OCI-LY7 (cell line): ENCODE data around the gene CPLX3.

Experiments used
- EZH2phosphoT487 ChIP-seq: fragments of 200-600 bp; sonication (generic); IDR thresholded peaks from 2 replicates; pipeline ENCODE4 v1.6.1; 2018; ENCODE audit warnings: low read depth, borderline replicate concordance, mild to moderate bottlenecking, mixed run types, antibody characterized with exemption, low read length, moderate library complexity, mixed read lengths
- TF ChIP-seq, protein P1 (sequence below): fragments of 200-600 bp; sonication (generic); conservative IDR thresholded peaks from 2 replicates; pipeline ENCODE4 v1.5.1; 2014; ENCODE audit warnings: mild to moderate bottlenecking, antibody characterized with exemption, low read length, moderate library complexity, mixed read lengths

DNA sequence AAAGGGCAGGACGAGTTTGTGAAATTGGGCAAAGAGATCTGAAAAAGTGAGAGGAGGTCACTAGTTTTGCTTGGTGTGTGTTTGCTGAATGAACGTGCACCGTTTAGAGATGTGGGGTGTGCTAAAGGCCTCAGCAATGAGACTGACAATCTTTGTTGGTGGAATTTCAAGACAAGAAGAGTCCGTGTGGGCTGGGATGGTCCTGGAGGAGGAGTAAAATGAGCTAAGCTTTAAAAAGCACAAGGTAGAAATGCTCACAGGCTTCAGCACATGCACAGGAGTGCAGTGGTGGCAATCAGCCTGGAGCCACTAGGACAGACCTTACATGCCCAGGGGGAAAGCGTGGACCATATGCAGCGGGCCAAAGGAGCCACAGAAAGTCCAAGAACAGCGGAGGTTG, 1.5 kb upstream of the CPLX3 start:
- TF ChIP-seq, protein P1, sequence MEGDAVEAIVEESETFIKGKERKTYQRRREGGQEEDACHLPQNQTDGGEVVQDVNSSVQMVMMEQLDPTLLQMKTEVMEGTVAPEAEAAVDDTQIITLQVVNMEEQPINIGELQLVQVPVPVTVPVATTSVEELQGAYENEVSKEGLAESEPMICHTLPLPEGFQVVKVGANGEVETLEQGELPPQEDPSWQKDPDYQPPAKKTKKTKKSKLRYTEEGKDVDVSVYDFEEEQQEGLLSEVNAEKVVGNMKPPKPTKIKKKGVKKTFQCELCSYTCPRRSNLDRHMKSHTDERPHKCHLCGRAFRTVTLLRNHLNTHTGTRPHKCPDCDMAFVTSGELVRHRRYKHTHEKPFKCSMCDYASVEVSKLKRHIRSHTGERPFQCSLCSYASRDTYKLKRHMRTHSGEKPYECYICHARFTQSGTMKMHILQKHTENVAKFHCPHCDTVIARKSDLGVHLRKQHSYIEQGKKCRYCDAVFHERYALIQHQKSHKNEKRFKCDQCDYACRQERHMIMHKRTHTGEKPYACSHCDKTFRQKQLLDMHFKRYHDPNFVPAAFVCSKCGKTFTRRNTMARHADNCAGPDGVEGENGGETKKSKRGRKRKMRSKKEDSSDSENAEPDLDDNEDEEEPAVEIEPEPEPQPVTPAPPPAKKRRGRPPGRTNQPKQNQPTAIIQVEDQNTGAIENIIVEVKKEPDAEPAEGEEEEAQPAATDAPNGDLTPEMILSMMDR, result no peak
- TF ChIP-seq EZH2phosphoT487, result no peak
